ENCODE measurements around the gene PKN2.
"Not testable (repeated sequence)": the region's sequence is repeated elsewhere in the genome, so short reads cannot be mapped to it uniquely, and the experiment has no call there.

The PKN2 gene

GRCh38 chr1:88670462-88670861, 13.6 kb upstream of the PKN2 start:
- DNase-seq (ENCODE audit: low read depth, low spot score), result no peak

GRCh38 chr1:88673446-88673845, 10.6 kb upstream of the PKN2 start:
- H3K4me3 ChIP-seq (ENCODE audit: low read length), result no peak overlapping the region
- no peak for DNase-seq (ENCODE audit: low read depth, low spot score)

More at GRCh38 chr1:88670462-88670861, 13.6 kb upstream of the PKN2 start:
- H3K4me3 ChIP-seq (ENCODE audit: low read length), result no peak overlapping the region

GRCh38 chr1:88678405-88678804, 5.7 kb upstream of the PKN2 start:
- DNase-seq (ENCODE audit: low read depth, low spot score), result no peak
- H3K4me3 ChIP-seq (ENCODE audit: low read length), result no peak overlapping the region

DNA sequence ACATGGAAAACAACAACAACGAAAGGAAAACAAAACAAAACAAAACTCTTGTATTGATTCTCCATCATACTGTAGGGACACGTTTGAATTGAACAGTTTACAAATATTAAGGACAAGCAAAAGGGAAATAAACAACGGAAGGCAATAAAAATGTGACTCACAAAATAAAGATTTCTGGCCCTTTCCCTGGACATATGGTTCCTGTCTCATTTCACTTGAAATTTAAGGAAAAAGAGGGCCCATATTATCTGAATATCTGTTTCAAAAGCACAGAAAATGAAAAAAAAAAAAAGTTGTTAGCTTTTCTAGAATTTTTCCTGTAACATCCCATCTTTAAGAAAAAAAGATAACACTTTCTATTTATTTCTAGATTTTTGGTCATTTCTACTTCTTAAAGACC, 3.6 kb upstream of the PKN2 start:
- no peak overlapping the region for H3K4me3 ChIP-seq (ENCODE audit: low read length)
- DNase-seq (ENCODE audit: low read depth, low spot score), result no peak

DNA sequence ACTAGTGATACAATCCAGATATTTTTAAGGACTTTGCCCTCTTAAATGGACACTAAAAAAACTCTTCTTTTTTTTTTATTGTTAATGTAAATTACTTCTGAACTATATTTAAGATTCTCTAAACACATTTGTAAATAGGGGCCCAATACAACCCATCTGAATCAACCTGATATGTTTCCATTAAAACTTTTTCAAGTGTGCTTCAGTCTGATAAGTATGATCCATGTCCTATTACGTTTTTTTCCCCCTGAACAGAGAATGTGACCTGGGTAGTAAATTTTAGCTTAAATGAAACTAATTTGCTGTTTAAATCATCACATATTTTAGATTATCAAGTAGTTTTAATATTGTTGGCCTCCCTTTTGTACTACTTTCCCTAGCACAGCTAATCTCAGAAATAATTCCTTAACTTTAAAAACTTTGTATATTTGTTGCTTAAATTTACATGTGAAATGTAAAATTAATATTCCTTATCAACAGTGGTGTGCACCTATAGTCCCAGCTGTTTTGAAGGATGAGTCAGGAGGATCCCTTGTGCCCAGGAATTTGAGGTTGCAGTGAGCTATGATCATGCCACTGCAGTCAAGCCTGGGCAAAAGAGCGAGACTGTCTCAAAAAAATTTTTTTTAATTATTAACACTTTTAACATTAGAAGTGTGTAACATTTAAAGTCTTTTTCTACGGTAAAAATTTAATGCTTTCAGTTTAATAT, 3.0 kb upstream of the PKN2 start:
- DNase-seq (ENCODE audit: low read depth, low spot score), result no peak
- no peak overlapping the region for H3K4me3 ChIP-seq (ENCODE audit: low read length)

GRCh38 chr1:88684482-88685258, 597 bp downstream of the PKN2 start:
- DNase-seq (ENCODE audit: low read depth, low spot score), result peak; percentile 81
- peak overlapping the region; percentile 87 for H3K4me3 ChIP-seq (ENCODE audit: low read length)

DNA sequence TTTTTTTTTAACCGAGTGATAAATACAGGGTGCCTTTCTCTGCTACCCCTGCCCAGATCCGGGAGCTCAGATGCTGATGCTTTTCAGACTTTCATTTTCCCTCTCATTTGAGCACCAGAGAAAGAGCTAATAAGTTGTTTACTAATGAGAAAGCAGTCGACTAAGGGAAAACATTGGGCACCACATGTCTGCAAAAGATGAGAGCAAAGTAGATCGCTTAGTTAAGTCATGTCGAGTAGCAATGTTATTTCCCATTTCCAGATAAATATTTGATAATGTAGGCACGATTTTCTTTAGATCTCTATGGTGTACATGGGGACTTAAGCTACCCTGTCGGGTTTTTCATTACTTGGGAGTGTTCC, 1.2 kb downstream of the PKN2 start:
- H3K4me3 ChIP-seq (ENCODE audit: low read length), result peak overlapping the region; percentile 87
- DNase-seq (ENCODE audit: low read depth, low spot score), result no peak

- no peak overlapping the region for H3K4me3 ChIP-seq (ENCODE audit: low read length)
These were observed 7.5 kb downstream of the PKN2 start for GRCh38 chr1:88691540-88691939.

DNA sequence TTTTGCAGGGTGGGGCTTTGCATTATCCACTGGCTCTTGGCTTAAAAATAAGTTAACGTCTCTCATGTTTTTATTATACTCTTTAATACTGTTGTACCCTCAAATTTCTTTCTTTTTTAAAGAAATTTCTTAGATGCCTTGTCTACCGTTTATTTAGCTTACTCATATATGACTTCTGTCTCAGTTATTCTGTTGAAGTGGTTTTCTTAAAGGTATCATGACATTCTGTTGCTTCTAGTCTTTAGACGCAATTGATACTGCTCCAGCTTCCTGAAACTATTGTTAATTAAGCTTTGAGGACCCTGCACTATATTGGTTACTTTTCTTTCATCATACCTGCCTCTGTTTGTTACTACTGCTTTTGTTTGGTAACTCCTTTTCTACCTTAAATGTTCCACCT, 11.7 kb downstream of the PKN2 start:
- DNase-seq (ENCODE audit: low read depth, low spot score), result no peak
- H3K4me3 ChIP-seq (ENCODE audit: low read length), result no peak overlapping the region

More at GRCh38 chr1:88691540-88691939, 7.5 kb downstream of the PKN2 start:
- no peak for DNase-seq (ENCODE audit: low read depth, low spot score)

DNA sequence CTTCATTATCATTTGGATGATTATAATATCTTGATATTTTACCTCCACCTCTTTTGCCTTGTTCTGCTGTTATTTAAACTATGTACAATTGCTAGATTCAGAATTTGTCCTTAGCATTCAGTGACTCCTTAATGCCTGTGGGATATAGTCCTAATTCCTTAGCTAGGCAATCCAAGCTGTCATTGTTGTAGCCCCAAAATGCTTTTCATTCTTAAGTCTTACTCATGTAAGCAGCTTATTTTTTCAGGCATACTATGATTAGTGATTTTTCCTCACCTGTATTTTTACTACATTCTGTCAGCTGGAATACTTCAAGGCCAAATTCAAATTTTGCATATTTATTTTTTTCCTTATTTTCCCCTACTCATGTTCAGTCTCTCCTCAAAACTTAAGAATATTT, 13.4 kb downstream of the PKN2 start:
- no peak for DNase-seq (ENCODE audit: low read depth, low spot score)
- H3K4me3 ChIP-seq (ENCODE audit: low read length), result no peak overlapping the region

DNA sequence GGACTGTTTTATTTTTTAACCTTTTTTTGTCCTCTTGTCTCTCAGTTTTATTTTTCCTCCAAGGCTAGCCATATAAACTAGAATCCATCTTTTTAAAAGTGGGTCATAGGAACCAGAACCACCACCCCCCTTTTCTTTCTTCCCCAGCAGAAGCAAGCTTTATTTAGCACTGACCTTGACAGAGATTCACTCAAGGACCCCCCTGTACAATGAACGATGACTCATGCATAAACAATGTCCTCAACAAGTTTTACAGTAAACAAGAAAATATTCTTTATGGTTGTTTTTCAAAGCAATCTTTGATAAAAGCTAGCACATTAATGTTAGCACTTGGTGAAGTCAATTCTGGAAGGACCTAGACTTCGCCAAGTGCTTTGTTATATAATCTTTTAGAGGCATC, 14.1 kb downstream of the PKN2 start:
- H3K4me3 ChIP-seq (ENCODE audit: low read length), result no peak overlapping the region
- DNase-seq (ENCODE audit: low read depth, low spot score), result no peak

- DNase-seq (ENCODE audit: low read depth, low spot score), result no peak
- no peak overlapping the region for H3K4me3 ChIP-seq (ENCODE audit: low read length)
These were observed 14.7 kb downstream of the PKN2 start for GRCh38 chr1:88698764-88699163.

- no peak overlapping the region for H3K4me3 ChIP-seq (ENCODE audit: low read length)
- DNase-seq (ENCODE audit: low read depth, low spot score), result no peak
These were observed 16.4 kb downstream of the PKN2 start for GRCh38 chr1:88700425-88701013.

- H3K4me3 ChIP-seq (ENCODE audit: low read length), result no peak overlapping the region
- no peak for DNase-seq (ENCODE audit: low read depth, low spot score)
These were observed 17.2 kb downstream of the PKN2 start for GRCh38 chr1:88701275-88701674.

GRCh38 chr1:88701793-88702192, 17.7 kb downstream of the PKN2 start:
- not testable (repeated sequence) for H3K4me3 ChIP-seq (ENCODE audit: low read length); DNase-seq (ENCODE audit: low read depth, low spot score)

DNA sequence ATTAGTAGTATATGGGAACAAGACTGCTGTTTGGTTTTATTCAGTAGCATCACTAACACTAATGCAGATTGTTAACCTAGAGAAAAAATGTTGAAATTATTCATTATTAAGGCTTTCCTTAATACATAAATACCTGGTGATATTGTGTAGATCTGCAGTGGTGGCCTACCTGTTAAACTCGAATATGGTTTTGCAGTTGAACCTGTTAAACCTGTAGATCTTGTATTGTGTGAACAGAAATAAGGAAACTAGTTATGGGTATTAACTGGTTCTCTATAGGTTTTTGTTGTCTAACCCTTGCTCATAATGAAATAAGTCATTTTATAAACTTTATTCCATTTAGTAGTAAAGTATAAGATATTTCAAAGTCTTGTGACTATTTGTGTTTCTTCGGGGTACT, 23.9 kb downstream of the PKN2 start:
- H3K4me3 ChIP-seq (ENCODE audit: low read length), result no peak overlapping the region
- DNase-seq (ENCODE audit: low read depth, low spot score), result no peak

- not testable (repeated sequence) for H3K4me3 ChIP-seq (ENCODE audit: low read length); DNase-seq (ENCODE audit: low read depth, low spot score)
These were observed 28.8 kb downstream of the PKN2 start for GRCh38 chr1:88712907-88713306.

DNA sequence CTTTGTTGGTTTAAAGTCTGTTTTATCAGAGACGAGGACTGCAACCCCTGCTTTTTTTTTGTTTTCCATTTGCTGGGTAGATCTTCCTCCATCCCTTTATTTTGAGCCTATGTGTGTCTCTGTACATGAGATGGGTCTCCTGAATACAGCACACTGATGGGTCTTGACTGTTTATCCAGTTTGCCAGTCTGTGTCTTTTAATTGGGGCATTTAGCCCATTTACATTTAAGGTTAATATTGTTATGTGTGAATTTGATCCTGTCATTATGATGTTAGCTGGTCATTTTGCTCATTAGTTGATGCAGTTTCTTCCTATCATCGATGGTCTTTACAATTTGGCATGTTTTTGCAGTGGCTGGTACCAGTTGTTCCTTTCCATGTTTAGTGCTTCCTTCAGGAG, 32.5 kb downstream of the PKN2 start:
- DNase-seq (ENCODE audit: low read depth, low spot score); H3K4me3 ChIP-seq (ENCODE audit: low read length): not testable (repeated sequence)

DNA sequence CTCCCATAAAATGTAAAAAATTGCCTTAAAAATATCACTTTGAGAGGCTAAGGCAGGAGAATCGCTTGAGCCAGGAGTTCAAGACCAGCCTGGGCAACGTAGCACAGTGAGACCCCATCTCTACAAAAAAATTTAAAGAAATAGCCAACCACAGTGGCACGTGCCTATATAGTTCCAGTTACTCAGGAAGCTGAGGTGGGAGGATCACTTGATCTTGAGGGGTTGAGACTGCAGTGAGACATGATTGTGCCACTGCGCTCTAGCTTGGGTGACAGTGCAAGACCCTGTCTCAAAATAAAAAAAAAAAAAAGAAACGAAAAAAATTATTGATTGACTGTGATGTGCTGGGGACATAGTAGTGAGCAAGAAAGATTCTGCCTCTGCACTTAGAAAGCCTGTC, 38.4 kb downstream of the PKN2 start:
- no peak overlapping the region for H3K4me3 ChIP-seq (ENCODE audit: low read length)
- no peak for DNase-seq (ENCODE audit: low read depth, low spot score)

DNA sequence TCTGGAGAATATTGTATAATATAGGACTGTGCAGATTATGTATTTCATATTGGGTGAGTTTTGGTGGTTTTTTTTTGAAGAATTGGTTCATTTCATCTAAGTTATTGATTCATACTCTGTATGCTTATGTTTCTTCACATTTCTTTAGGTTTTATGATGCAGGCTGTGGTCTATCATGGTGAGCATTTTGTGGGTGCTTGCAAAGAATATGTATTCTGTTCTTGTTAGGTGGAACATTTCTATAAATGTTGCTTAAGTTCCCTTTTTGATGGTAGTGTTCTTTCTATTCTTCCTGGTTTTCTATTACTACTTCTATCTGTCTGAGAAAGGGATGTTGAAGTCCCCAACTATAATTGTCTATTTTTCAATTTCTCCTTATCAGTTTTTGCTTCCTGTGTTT, 42.6 kb downstream of the PKN2 start:
- no peak for DNase-seq (ENCODE audit: low read depth, low spot score)
- H3K4me3 ChIP-seq (ENCODE audit: low read length), result no peak overlapping the region

All from Jurkat, Clone E6-1 (cell line).